Activated T-cell treated with anti-CD3 and anti-CD28 coated beads, Interleukin-2, amount 50 U/mL, for 4 hours (primary cell): ENCODE measurements around the gene SNRPB. TPM values are rescaled to one million over a fixed set of nuclear protein-coding genes. Genes with fewer than 3 reads are reported as not detected.
"Not testable (repeated sequence)": the region's sequence is repeated elsewhere in the genome, so short reads cannot be mapped to it uniquely, and the experiment has no call there.

Source experiments
- ATAC-seq, 2 donors: fragments of 200-7000 bp; cut with Tn5 transposase; one replicate each; pipeline ENCODE4 v1.10.0; 2021
- DNase-seq: peaks from one replicate; pipeline ENCODE4 v3.0.0-alpha.2; 2020
- H3K27me3 Mint-ChIP-seq: one replicate; pipeline ENCODE4 v1.8.0; 2021; ENCODE audit warnings: low read depth, mixed read lengths
- H3K36me3 Mint-ChIP-seq: one replicate; pipeline ENCODE4 v1.8.0; 2022; ENCODE audit warnings: mixed read lengths; ENCODE audit not compliant: insufficient read depth
- H3K4me1 Mint-ChIP-seq: one replicate; pipeline ENCODE4 v1.8.0; 2021; ENCODE audit warnings: low read depth, mixed read lengths
- H3K4me3 Mint-ChIP-seq: one replicate; pipeline ENCODE4 v1.8.0; 2021; ENCODE audit warnings: mild to moderate bottlenecking, moderate library complexity, mixed read lengths
- H3K9me3 Mint-ChIP-seq: one replicate; pipeline ENCODE4 v1.8.0; 2021; ENCODE audit warnings: mixed read lengths
- total RNA-seq, 3 donors: library from RNA; stranded (reverse); gene quantifications; one replicate each; pipeline ENCODE4 v1.2.1, GENCODE V29; 2021

SNRPB gene
- 100 to 1,000 TPM; 613 to 744 (median 635) TPM for total RNA-seq

- Mint-ChIP-seq H3K36me3 (peaks cover 39% of the 10 kb centered on the region), H3K4me1 (peaks cover 35% of the 10 kb centered on the region), H3K27me3 (no peaks in the 10 kb centered on the region), H3K9me3 (no peaks in the 10 kb centered on the region), H3K4me3 (peak within 1 kb of the TSS; percentile 100)
- ATAC-seq (peak; percentile 94 to 97), DNase-seq (peak; percentile 94)
These were observed at the start of gene SNRPB for GRCh38 chr20:2470423-2471193. Gene SNRPB (minus strand): TSS chr20:2470789. CDS start chr20:2470690, 99 bp downstream.

- no peak for DNase-seq
- ATAC-seq: peak in 1 of 2 donors; percentile 32
- Mint-ChIP-seq H3K27me3 (peaks cover 3% of the 10 kb centered on the region), H3K36me3 (no peaks in the 10 kb centered on the region), H3K4me3 (no peak overlapping the region), H3K4me1 (peaks cover 6% of the 10 kb centered on the region), H3K9me3 (no peaks in the 10 kb centered on the region)
These were observed 48.7 kb upstream of the SNRPB start for GRCh38 chr20:2519115-2519809.

- ATAC-seq: no peak
- Mint-ChIP-seq H3K36me3 (no peaks in the 10 kb centered on the region), H3K4me3 (no peak overlapping the region), H3K4me1 (peaks cover 3% of the 10 kb centered on the region), H3K9me3 (no peaks in the 10 kb centered on the region), H3K27me3 (peaks cover 7% of the 10 kb centered on the region)
- DNase-seq: no peak
These were observed 48.0 kb upstream of the SNRPB start for GRCh38 chr20:2518558-2518957.

GRCh38 chr20:2518096-2518495 is 47.5 kb upstream of the SNRPB start:
- Mint-ChIP-seq H3K4me1 (peaks cover 3% of the 10 kb centered on the region), H3K4me3 (no peak overlapping the region), H3K27me3 (peaks cover 8% of the 10 kb centered on the region), H3K9me3 (no peaks in the 10 kb centered on the region), H3K36me3 (no peaks in the 10 kb centered on the region)
- DNase-seq: no peak
- ATAC-seq: no peak

GRCh38 chr20:2516399-2516798 is 45.8 kb upstream of the SNRPB start:
- no peak for DNase-seq
- no peak for ATAC-seq
- no peaks in the 10 kb centered on the region for H3K36me3 Mint-ChIP-seq
- H3K4me3 Mint-ChIP-seq: no peak overlapping the region
- peaks cover under 1% of the 10 kb centered on the region for H3K4me1 Mint-ChIP-seq
- no peaks in the 10 kb centered on the region for H3K9me3 Mint-ChIP-seq
- H3K27me3 Mint-ChIP-seq: peaks cover 19% of the 10 kb centered on the region

GRCh38 chr20:2515203-2515602 is 44.6 kb upstream of the SNRPB start:
- Mint-ChIP-seq H3K27me3 (peaks cover 28% of the 10 kb centered on the region), H3K9me3 (no peaks in the 10 kb centered on the region), H3K4me3 (no peak overlapping the region), H3K4me1 (no peaks in the 10 kb centered on the region), H3K36me3 (no peaks in the 10 kb centered on the region)
- ATAC-seq (no peak), DNase-seq (no peak)

- Mint-ChIP-seq H3K9me3 (no peaks in the 10 kb centered on the region), H3K4me1 (peaks cover 18% of the 10 kb centered on the region), H3K27me3 (peaks cover 27% of the 10 kb centered on the region), H3K4me3 (peak overlapping the region; percentile 11), H3K36me3 (peaks cover 2% of the 10 kb centered on the region)
- DNase-seq (no peak), ATAC-seq (no peak)
These were observed 39.2 kb upstream of the SNRPB start for GRCh38 chr20:2509794-2510193.

- ATAC-seq: no peak
- H3K4me3 Mint-ChIP-seq: peak overlapping the region; percentile 100
- peaks cover 2% of the 10 kb centered on the region for H3K36me3 Mint-ChIP-seq
- no peaks in the 10 kb centered on the region for H3K9me3 Mint-ChIP-seq
- DNase-seq: no peak
- peaks cover 26% of the 10 kb centered on the region for H3K27me3 Mint-ChIP-seq
- H3K4me1 Mint-ChIP-seq: peaks cover 18% of the 10 kb centered on the region
These were observed 38.8 kb upstream of the SNRPB start for GRCh38 chr20:2509468-2509781.

GRCh38 chr20:2508631-2509467 is 38.3 kb upstream of the SNRPB start, which contains the start of gene ZNF343:
Gene ZNF343 (minus strand): TSS chr20:2508915. CDS start chr20:2493895, 15,020 bp downstream.
- H3K27me3 Mint-ChIP-seq: peaks cover 24% of the 10 kb centered on the region
- DNase-seq (peak; percentile 70), ATAC-seq (peak; percentile 96 to 97)
- peak within 1 kb of the TSS; percentile 100 for H3K4me3 Mint-ChIP-seq
- H3K4me1 Mint-ChIP-seq: peaks cover 18% of the 10 kb centered on the region
- no peaks in the 10 kb centered on the region for H3K9me3 Mint-ChIP-seq
- peaks cover 2% of the 10 kb centered on the region for H3K36me3 Mint-ChIP-seq

- Mint-ChIP-seq H3K9me3 (no peaks in the 10 kb centered on the region), H3K27me3 (peaks cover 20% of the 10 kb centered on the region), H3K4me1 (peaks cover 18% of the 10 kb centered on the region), H3K36me3 (peaks cover 4% of the 10 kb centered on the region), H3K4me3 (peak overlapping the region; percentile 100)
- ATAC-seq (peak in 1 of 2 donors; percentile 11), DNase-seq (no peak)
These were observed 37.5 kb upstream of the SNRPB start for GRCh38 chr20:2507875-2508630.

- peaks cover 18% of the 10 kb centered on the region for H3K4me1 Mint-ChIP-seq
- H3K27me3 Mint-ChIP-seq: peaks cover 17% of the 10 kb centered on the region
- H3K4me3 Mint-ChIP-seq: peak overlapping the region; percentile 100
- DNase-seq (no peak), ATAC-seq (no peak)
- no peaks in the 10 kb centered on the region for H3K9me3 Mint-ChIP-seq
- H3K36me3 Mint-ChIP-seq: peaks cover 6% of the 10 kb centered on the region
These were observed 36.9 kb upstream of the SNRPB start for GRCh38 chr20:2507464-2507863.

GRCh38 chr20:2506426-2506825 is 35.8 kb upstream of the SNRPB start:
- H3K9me3 Mint-ChIP-seq, H3K27me3 Mint-ChIP-seq, H3K36me3 Mint-ChIP-seq, DNase-seq, H3K4me3 Mint-ChIP-seq, ATAC-seq: not testable (repeated sequence)
- H3K4me1 Mint-ChIP-seq: peaks cover 18% of the 10 kb centered on the region

GRCh38 chr20:2504803-2505202 is 34.2 kb upstream of the SNRPB start:
- Mint-ChIP-seq H3K36me3 (peaks cover 18% of the 10 kb centered on the region), H3K4me1 (peaks cover 18% of the 10 kb centered on the region)
- H3K4me3 Mint-ChIP-seq, DNase-seq, ATAC-seq, H3K9me3 Mint-ChIP-seq, H3K27me3 Mint-ChIP-seq: not testable (repeated sequence)
